ENCODE measurements around the gene PLPPR3.

GRCh38 chr19:852136-853013 is 30.6 kb upstream of the PLPPR3 start, which contains the start of gene ELANE:
- no peak for TF ChIP-seq CTCF (IDR thresholded peaks at IDR 0.05)
- TF ChIP-seq POLR2A (IDR thresholded peaks at IDR 0.05) = no peak

All from Peyer's patch (tissue), 4 donors.